ENCODE results near the gene PLXNA4. TPM values are rescaled to one million over a fixed set of nuclear protein-coding genes. Genes with fewer than 3 reads are reported as not detected.

PLXNA4 gene
- total and polyA plus RNA-seq, 11 donors, result 1.8 to 22.1 (median 10.5) TPM

- no peak for ATAC-seq
- intact Hi-C loops (cut with DNase I), result loop anchor here in 6 of 10 donors (5.0 to 10.0 kb wide), 6 partner anchors 64 to 177 kb away; partner anchors contain the start of gene PLXNA4 (in 3 of the 6)
- 42 to 49% (median 45%) methylated on average over 10 of the region's 10 CpGs for WGBS, 4 donors
- DNase-seq, result no peak
- Histone ChIP-seq H3K27ac (peak overlapping the region in 6 of 12 donors; percentile 14 to 80 (median 50)), H3K36me3 (no peaks in the 10 kb centered on the region), H3K9me3 (no peaks in the 10 kb centered on the region), H3K4me3 (no peak overlapping the region), H3K4me1 (peaks cover 0 to 78% (median 18%) of the 10 kb centered on the region in 12 donors), H3K27me3 (no peaks in the 10 kb centered on the region)
- no peak for TF ChIP-seq POLR2A (IDR thresholded peaks at IDR 0.05)
- no peak for TF ChIP-seq CTCF (IDR thresholded peaks at IDR 0.05)
These were observed 175.6 kb downstream of the PLXNA4 start for GRCh38 chr7:132400561-132401142.

GRCh38 chr7:132399367-132399766 is 176.9 kb downstream of the PLXNA4 start:
- Histone ChIP-seq H3K4me1 (peaks cover 0 to 91% (median 30%) of the 10 kb centered on the region in 12 donors), H3K36me3 (no peaks in the 10 kb centered on the region), H3K4me3 (no peak overlapping the region), H3K27me3 (no peaks in the 10 kb centered on the region), H3K27ac (peak overlapping the region in 1 of 12 donors; percentile 51), H3K9me3 (no peaks in the 10 kb centered on the region)
- DNase-seq, result no peak
- no peak for ATAC-seq
- intact Hi-C loops (cut with DNase I), result loop anchor here in 8 of 10 donors (5.0 to 10.0 kb wide), 6 partner anchors 72 to 183 kb away; partner anchors contain the start of gene PLXNA4 (in 2 of the 8)
- WGBS, 4 donors, result 86 to 94% (median 87%) methylated on average over 4 of the region's 4 CpGs
- TF ChIP-seq POLR2A (IDR thresholded peaks at IDR 0.05) (no peak), CTCF (IDR thresholded peaks at IDR 0.05) (no peak)

- Histone ChIP-seq H3K27ac (peak overlapping the region in 1 of 12 donors; percentile 51), H3K27me3 (no peaks in the 10 kb centered on the region), H3K4me3 (no peak overlapping the region), H3K9me3 (no peaks in the 10 kb centered on the region), H3K36me3 (no peaks in the 10 kb centered on the region), H3K4me1 (peaks cover 0 to 94% (median 37%) of the 10 kb centered on the region in 12 donors)
- DNase-seq (no peak), ATAC-seq (no peak)
- 77 to 89% (median 84%) methylated on average over 6 to 14 of the region's 14 CpGs for WGBS, 4 donors
- intact Hi-C loops (cut with DNase I), result loop anchor here in 8 of 10 donors (5.0 to 10.0 kb wide), 6 partner anchors 71 to 184 kb away; partner anchors contain the start of gene PLXNA4 (in 2 of the 8)
- TF ChIP-seq CTCF (IDR thresholded peaks at IDR 0.05), result no peak
- TF ChIP-seq POLR2A (IDR thresholded peaks at IDR 0.05), result no peak
These were observed 177.9 kb downstream of the PLXNA4 start for GRCh38 chr7:132398253-132398925.

- peaks cover 0 to 81% (median 34%) of the 10 kb centered on the region in 12 donors for H3K4me1 ChIP-seq
- ATAC-seq (no peak), DNase-seq (no peak)
- H3K9me3 ChIP-seq, result no peaks in the 10 kb centered on the region
- H3K27me3 ChIP-seq, result no peaks in the 10 kb centered on the region
- no peak overlapping the region for H3K27ac ChIP-seq
- TF ChIP-seq CTCF (IDR thresholded peaks at IDR 0.05) (no peak), POLR2A (IDR thresholded peaks at IDR 0.05) (no peak)
- intact Hi-C loops (cut with DNase I), result loop anchor here in 8 of 10 donors (5.0 to 10.0 kb wide), 6 partner anchors 70 to 185 kb away; partner anchors contain the start of gene PLXNA4 (in 2 of the 8)
- no peak overlapping the region for H3K4me3 ChIP-seq
- H3K36me3 ChIP-seq, result no peaks in the 10 kb centered on the region
- WGBS, 4 donors, result 88 to 90% (median 90%) methylated on average over 5 of the region's 5 CpGs
These were observed 179.2 kb downstream of the PLXNA4 start for GRCh38 chr7:132397070-132397469.
